Stimulated activated CD4-positive, alpha-beta T cell treated with anti-CD3 and anti-CD28 coated beads, Interleukin-1b, Interleukin-23, amount 100 ng/mL, for 4 hours (primary cell): Measurements from ENCODE around the gene MRPS23.

Experiments used
- DNase-seq, 2 donors: peaks; one replicate each; pipeline ENCODE4 v3.0.0-alpha.2; 2020; ENCODE audit warnings: low read depth in 2 of 2

The MRPS23 gene

DNA sequence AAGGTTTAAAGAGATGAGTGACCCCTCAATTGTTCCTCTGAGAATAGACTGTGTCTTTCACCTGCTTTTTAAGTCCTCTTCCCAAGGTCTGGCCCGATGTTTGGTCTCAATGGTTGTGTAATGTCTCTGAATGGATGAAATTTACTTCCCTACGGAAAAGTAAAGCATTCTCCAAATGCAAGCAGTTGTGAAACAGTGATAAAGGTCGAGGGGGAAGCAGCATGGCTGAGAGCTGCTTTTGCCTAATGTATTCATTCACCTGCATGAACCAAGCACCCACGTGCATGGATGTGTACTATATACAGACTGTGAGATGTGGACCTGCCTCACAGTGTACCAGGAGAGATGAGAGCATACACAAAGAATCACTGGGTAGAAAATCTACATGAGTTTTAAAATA is 11.4 kb downstream of the MRPS23 start:
- DNase-seq: no peak

DNA sequence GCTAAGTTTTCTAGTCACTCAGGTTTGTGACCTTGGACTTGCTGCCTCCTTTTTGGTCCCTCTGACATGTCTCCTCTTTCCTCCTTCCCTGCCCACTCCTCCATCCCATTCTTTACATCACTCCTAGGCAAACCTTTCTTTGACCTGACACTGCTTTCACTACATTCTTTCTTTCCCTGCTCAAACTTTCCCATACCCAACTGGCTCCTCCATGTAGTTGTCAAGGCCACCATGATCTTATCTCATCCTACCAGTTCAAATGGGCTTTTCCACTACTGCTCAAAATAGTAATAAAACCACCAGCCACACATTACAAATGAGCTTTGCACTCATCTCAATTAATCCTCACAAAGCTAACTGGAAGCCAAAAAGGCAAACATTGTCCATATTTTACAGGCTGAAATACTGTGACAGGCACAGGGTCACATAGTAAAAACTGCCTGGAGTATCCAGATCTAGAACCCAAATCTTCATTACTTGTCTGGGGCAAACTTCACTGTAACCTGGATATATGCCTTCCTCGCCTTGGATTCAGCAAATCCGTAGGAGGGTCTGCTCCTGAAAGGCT is 14.4 kb downstream of the MRPS23 start:
- DNase-seq: no peak

DNA sequence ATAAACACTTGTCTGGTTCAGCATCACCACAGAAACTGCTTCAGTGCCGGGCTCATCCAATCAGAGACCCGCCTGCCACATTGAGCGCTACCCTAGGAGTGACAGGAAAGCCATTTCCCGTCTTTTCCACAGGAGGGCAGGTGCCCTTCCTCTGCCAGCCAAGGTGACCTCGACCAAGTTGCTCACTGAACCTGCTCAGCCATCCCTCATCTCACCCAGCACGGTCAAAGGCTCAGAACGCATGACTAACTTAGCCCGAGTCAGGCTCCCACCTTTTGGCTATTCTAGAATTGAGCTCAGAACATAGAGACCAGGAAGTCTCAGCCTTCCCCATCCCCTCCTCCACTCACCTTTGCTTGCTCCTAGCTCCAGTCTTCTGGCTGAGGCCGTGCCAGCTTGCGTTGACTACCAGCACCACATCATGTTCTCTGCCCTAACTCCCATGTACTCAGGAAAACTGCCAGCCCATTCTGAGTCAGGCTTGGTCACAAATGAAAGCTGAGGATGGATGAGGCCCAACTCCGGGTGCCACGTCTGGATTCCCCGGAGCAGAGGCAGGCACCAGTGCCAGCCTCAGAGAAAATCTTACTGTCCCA is 15.6 kb downstream of the MRPS23 start:
- DNase-seq: no peak

DNA sequence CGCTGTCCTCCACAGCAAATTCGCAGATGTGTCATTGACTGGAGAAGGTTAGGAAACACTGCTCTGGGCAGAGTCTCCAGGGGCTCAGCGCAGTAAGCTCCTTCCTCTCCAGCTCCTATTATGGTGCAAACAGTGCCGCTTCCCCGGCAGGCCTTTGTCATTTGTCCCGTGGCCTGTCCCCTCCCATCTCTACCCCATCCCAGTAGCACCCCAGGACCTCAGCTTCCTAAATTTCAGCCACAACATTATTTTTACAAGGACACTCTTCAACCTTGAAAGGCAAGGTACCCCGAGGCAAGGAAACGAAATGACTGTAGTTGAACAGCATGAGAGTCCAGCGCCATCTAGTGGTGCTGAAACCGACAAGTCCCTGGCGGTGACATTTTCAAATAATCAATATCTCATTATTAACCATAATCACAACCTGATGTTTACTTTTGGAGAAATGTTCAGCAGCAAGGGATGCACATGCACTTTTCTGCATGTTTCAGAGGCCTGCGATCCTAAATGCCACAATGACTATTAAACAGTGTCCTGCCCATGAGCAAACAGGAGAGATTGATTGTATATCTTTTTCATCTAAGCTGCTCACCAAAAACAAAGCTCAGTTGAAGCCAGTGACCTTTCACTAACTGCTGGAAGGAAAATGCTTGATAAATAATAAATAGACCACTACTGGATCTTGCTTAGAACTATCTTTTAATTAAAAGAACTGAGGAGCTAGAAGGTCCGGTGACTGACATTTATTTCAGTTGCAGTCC is 16.5 kb downstream of the MRPS23 start:
- peak; percentile 53 to 67 for DNase-seq

DNA sequence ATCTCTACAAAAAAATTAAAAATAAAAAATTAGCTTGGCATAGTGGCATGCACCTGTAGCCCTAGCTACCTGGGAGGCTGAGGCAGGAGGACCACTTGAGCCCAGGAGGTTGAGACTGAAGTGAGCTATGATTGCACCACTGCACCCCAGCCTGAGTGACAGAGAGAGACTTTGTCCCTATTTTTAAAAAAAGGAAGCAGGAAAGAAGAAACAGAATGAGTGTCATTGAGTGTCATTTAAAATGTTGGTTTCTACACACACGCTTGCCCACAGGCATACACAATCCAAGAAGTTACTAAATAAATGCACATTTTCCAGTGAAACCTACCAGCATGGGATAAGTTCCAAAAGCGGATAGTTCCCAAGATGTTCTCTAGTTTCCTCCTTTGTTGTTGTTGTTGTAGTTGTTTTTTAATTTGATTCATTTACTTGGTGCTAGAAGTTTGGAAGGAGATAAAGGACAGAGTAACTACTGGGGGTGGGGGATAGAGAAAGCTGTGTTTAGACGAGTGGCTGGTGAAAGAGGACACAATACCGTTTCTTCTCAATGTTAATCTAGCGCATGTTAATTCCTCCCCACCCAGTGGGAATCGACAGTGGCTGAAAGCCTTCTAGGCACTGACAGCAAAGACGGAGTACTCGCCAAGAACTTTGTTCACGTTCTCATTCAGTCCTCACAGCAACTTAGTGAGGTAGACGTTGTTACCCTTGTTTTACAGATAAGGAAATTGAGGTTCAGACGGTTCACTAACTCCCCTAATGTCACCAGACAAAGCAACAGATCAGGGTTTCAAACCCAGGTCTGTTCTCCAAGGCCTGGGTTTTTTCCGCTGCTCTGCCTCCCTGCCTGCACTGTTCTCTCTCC is 17.3 kb downstream of the MRPS23 start:
- DNase-seq: no peak

DNA sequence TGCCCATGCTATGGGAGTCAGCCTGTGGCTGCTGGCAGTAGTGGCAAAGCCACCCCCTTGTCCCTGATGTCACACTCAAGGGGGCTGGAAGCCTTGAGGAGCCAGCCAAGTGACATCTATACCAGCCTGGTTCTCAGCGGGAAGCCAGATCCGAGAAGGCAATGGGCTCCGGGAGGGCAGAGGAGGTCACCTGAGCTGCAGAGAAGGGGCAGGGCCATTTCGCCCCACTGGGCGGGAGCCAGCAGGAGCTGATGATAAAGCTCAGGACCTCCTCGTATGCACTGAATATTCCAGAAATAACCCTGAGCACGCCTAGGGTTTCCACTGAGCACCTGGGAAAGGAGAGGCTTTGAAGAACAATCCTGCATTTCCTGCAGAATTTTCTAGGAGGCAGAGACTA is 19.0 kb downstream of the MRPS23 start:
- DNase-seq: no peak

DNA sequence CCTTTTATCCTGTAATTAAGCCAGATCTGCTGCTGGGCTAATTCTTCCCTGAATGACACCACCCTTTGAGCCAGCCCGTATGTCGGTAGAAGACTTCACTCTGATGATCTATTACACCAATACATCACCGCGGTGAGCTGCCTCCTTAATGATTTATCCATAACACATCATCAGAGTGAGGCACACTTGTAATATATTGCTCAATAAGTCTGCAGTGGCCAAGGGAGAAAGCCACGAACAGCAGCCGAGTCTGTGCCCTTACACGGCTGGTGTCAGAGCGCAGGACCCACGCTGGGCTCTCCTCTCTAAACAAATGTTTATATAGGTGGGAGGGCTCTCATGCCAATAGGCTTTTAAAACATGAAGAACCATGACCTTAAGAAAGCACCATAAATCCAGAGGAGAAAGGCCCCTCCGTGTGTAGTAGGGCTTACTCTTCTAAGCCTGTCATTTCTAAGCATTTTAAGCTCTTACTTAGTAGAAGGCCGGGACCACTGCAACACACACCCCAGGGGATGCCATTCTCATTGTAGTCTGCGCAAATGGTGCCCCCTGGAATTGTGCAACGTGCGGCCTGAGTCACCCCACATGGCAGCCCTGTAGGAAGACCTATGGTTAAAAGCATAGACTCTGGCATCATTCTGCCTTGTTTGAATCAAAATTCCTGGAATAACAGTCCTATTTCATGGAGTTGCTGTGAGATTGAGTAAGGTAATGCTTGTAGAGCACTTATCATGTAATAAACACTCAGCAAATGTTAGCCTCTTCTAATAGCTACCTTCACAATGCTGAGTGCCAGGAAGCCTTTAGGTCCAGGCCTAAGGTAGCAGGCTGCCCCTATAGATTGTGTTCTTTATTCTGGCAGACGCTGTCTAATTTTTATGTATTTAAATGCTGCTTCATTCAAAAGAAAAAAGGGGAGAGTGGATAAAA is 26.1 kb downstream of the MRPS23 start:
- no peak for DNase-seq

DNA sequence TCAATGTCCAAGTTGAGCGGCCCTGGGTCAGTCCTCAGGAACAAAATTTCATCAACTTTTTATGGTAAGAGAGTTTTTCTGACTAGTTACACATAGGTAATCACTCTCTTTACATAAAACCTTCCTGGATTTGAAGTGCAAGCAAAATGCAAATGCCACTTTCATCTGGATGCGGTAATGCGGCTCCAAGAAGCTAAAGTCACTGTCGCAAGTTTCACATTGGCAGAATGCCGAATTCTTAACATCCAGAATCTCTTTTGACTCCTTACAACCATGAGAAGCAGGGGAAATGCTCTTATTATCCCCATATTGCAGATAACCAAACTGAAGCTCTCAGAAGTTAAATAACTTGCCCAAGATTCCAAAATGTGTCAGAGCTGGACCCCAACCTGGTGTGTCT is 30.0 kb downstream of the MRPS23 start:
- no peak for DNase-seq

DNA sequence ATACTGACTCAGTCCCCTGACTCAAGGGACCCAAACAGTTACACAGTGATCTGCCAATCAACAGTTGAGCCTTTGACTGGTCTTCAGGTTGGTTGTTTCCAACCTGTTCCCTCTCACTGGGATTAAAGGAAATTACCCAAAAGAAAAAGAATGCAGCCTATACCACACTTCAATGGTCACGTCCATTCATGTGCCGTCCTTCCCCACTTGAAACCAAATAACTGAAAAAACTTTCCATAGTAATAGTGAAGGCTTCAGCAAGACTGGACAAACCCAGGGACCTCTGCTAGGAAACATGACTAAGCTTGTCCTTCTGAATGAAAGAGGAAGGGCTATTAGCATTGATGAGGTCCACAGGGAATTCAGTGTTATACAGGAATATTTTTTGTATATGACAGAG is 30.6 kb downstream of the MRPS23 start:
- no peak for DNase-seq

DNA sequence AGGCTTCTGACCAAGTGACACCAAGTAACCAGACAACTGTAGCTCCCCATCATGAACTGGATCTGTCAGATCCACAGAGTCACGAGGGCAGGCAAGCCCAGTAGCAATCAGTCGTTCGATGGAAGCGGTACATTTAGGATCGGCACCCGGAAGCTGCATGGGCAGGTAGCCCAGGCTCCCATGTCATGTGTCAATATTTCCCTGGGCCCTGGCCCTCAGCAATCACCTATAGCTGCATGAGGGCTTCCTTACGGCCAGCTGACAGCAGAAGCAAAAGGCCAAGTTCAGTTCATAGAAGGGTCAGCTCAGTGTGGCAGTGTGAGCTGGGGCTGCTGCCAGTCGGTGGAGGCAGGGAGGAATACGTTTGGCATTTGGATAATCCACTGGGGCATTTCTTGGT is 31.8 kb downstream of the MRPS23 start:
- no peak for DNase-seq

DNA sequence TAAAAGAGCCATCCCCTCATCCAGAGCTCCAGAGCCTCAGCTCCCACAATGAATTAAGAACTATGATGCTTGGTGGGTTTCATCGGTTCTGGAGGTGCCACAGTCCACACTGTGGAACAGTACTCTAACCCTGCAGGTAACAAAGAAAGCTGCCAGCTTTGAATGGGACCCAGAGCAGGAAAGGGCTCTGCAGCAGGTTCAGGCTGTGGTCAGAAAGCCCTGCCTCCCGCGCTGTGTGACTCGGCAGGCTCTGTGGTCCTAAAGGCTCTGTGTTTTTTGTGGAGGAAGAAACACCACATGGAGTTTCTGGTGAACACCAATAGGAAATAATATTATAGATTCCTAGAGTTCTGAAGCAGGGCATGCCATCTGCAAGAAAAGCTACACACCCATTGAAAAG is 32.5 kb downstream of the MRPS23 start:
- no peak for DNase-seq

DNA sequence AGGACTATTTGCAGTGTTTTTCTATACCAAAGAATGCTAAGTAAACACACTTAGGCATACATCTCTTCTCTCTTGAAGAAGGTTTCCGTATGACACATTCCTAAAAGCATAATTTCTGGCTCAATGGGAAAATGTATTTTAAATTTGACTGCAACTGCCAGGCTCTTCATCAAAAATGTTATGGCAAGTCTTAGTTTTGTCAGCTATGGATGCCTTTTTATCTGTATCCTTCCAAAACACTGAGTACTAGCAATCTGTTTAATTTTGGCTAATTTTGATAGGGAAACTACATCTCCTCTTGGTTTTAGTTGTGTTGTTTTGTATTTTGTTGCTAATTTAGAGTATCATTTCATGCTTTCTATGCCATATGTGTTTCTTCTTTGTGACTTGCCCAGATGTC is 35.4 kb downstream of the MRPS23 start:
- DNase-seq: no peak

DNA sequence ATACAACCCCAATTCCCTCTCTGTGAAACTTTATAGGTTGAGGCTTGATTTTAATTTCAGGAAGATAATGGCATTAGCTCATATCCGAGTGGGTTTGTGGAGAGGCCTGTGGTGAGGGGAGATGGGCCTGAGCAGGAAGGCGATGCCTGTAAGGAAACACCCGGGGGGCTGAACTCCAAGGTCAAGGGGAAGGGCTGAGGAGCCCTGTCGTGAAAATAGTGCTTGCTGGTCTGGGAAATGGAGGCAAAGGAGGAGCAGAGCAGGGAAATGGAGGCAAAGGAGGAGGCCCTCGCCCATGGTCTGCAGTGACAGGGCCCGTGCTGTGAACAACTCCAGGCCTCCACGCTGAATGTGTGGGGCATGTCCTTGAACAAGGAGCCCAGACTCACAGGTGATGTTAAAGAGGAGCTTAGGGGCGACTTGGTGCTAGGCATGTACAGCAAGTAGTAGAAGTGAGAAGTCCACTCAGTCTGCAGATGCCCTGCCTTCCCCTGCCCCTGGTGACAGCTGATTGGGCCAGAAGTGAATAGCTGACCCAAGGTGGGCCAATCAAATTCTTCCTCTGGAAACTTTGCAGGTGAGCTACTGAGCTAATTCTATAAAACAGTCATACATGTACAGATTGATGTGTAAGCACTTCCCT is 38.1 kb downstream of the MRPS23 start:
- no peak for DNase-seq

DNA sequence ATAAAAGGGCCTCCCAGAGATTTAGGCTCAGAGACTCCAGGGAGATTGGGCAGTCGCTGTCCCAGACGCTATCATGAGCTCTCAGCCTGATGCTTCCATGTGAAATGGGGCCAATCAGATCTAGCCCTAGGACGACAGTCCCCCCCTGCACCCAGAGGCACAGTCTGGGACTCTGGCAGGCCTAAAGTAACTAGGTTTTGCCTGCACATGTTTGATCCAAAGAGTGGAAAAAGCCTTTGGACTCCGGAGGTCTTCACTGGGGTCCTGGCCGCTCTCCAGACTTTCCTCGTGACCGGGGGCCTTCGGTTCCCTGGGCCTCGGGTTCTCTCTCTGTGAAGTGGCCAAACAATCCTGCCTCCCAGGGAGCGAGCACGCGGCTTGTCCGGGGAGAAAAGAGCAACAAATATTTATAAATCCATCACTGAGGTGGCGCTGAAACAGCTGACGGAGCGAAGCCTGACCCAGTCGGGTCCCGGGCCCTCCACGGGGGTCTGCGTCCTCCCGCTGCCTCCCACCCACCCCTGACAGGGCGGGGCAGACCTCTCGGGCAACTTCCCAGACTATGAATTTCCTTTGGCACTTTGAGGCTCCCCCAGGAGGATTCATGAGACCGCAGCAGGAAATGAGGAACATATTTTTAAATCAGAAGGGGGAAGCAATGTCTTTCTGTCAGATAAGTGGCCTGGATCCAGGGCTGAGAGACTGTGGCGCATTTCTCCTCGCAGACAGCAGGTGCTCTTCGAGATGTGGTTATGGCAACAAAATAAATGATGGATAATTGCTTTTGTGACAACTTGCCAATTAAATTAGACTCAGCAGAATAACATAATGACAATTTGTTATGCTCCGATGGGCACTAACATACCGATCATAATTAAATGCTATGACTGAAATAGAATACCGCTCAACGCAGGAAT is 38.9 kb downstream of the MRPS23 start:
- DNase-seq: no peak

DNA sequence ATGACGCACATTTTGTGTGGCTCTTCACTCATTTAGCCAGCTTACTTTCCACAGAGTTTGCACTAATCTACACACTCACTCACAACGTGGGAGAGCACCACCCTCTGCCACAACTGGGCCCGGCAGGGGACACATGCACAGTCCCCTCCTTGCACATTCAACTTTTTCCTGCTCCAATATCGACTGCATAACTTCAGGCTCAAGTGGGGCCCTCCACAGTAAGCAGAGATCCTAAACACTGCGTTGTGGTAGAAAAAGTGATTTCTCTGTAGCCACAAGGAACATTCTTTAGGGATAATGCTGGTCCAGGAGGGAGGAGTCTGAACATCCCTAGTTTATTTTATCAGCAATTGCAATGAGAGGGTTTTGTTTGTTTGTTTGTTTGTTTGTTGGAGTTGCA is 40.0 kb downstream of the MRPS23 start:
- DNase-seq: no peak

DNA sequence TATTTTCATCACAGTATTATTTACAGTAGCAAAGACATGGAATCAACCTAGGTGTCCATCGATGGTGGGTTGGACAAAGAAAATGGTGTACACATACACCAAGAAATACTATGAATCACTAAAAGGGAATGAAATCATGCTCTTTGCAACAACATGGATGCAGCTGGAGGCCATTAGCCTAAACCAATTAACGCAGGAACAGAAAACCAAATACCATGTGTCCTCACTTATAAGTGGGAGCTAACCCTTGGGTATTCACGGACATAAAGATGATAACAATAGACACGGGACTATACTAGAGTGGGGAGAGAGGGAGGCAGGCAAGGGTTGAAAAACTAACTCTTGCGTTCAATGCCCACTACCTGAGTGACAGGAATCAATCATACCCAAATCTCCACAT is 41.0 kb downstream of the MRPS23 start:
- DNase-seq: no peak

DNA sequence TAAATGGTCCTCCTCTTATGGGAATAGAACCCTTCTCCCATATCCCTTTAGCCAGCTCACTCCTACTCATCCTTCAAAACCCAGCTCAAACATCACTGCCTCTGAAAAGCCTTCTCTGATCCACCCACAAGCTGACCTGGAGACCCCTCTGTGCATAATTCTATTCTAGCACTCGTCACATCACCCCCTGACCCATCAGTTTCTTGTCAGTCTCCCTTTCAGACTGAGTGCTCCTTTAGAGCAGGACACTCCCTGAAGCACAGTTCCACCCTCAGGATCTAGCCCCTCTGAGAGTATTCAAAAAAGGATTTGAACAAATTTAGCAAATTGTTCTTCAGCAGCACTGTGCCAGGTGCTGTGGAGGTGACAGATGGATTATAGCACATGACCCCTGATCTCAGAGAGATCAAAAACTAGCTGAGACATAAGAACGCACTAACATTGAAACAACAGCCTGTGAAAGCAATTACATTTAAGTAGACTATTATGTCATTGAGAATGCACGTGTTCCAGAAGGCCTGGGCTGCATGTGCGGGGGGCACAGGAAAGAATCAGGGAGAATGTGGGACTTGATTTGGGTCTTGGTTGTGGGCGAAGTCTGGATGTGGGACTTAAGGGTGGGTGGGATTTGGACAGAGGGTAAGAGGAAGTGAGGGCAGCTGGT is 43.5 kb downstream of the MRPS23 start:
- DNase-seq: no peak

DNA sequence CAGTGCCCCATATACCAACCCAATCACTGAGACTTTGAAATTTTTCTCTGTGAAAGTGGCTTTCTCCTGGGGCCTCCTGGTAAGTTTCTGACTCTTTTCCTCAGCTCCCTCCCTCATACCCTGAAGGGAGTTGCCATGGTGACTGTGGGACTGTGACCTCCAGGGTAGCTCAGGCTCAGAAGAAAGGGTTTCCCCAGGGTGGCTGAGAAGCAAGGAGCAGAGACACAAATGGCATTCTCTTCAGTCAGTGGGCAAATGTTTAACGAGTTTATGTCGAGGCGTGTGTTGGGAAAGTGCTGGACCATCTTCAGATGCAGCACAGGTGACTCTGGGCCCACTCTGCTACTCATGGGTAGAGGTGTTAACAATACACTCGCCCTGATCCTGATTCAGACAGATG is 46.8 kb downstream of the MRPS23 start:
- no peak for DNase-seq

DNA sequence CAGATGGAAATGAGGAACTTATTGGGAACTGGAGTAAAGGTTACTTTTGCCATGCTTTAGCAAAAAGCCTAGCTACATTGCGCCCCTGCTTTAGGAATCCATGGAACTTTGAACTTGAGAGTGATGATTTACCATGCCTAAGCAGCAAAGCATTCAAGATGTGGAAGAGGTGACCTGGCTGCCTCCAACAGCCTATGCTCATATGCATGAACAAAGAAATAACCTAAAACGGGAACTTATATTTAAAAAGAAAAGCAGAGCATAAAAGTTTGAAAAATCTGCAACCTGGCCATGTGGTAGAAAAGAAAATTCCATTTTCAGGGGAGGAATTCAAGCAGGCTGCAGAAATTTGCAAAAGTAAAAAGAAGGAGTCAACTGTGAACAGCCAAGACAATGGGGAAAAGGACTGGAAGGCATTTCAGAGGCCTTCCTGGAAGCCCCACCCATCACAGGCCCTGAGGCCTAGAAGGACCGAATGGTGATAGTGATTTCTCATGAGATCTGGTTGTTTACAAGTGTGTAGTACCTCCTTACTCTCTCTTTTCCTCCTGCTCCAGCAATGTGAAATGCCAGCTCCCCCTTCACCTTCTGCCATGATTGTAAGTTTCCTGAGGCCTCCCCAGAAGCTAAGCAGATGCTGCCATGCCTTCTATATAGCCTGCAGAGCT is 48.7 kb downstream of the MRPS23 start:
- no peak for DNase-seq
